Dedifferentiated amniotic fluid mesenchymal stem cell (primary cell): ENCODE data around the gene ERH.
A peak's percentile ranks its signal among the peaks of the same experiment; 100 is the strongest.

Source experiments
- DNase-seq: peaks from one replicate; pipeline ENCODE4 v3.0.0-alpha.2; 2016; ENCODE audit errors: extremely low spot score

Gene ERH

GRCh38 chr14:69355607-69356281 lies 42.4 kb downstream of the ERH start:
- DNase-seq: peak; percentile 66

- DNase-seq: no peak
These were observed 42.9 kb downstream of the ERH start for GRCh38 chr14:69355154-69355597.

GRCh38 chr14:69354383-69355153 lies 43.5 kb downstream of the ERH start:
- no peak for DNase-seq

DNA sequence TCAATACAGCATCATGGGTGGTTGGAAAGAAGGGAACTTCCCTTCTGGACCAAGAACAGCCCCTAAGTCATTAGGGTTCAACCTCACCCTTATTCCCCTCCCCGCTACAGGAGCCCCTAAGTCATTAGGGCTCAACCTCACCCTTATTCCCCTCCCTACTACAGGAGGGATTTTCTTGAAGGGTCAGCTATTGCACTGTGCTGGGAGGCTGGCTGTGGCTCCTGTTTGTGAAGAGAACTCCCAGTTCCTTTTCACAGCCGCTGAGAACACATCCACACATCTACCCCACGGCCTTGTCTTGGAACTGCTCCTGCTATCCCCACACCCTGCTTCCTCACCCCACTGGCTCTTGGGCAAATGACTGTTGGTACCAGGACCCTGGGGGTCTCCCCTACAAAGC lies 44.9 kb downstream of the ERH start:
- no peak for DNase-seq

DNA sequence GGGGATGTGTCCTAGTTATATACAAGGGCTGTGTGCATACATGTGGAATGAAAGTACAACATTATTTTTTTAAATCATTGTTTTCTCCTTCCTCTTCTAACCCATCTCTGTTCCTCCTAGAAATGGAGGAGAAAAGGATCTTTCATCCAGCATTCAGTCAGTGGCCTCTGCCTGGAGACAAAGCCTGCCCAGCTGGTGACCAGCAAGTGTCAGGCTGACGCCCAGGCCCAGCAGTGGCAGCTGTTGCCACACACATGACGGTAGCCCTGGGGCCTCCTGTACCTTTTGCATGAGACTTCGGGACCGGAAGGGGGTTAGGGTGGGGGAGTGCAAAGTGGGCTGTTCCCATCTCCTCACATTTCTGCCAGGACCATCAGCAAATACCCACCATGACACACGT lies 46.2 kb downstream of the ERH start:
- no peak for DNase-seq

DNA sequence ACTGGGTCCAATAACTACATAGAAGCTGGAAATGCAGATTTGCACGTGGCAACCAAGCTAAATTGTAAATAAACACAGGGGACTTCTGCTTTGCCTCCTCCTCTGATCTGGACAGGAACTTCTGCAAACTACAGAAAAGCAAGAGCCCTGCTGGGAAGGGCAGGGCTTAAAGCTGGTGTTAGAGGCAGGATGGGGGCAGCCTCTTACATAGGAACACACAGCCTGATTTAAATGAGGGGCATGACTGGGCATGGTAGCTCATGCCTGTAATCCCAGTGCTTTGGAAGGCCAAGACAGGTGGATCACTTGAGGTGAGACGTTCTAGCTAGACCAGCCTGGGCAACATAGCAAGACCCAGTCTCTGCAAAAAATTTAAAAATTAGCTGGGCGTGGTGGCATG lies 46.7 kb downstream of the ERH start:
- no peak for DNase-seq

DNA sequence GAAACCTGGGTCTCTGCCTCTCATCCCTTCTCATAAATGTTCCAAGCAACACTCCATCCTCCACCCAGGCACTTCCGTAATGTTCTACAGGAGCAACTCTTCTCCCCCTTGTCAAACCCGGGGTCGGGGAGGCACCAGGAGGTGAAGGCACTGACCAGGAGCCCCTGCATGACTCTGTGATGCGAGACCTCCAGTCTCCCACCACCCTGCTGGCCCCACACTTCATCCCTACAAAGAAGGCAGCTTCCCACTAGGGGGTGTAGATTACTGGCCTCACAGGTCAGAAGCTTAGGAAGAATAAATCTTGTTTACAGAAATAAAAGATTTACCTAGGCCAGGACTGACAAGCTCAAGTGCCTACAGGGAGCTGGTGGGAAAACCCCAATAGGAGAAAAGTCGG lies 47.2 kb downstream of the ERH start:
- DNase-seq: no peak

- DNase-seq: no peak
These were observed 48.9 kb downstream of the ERH start for GRCh38 chr14:69349091-69349777.

GRCh38 chr14:69346710-69347109 lies 51.4 kb downstream of the ERH start:
- no peak for DNase-seq

DNA sequence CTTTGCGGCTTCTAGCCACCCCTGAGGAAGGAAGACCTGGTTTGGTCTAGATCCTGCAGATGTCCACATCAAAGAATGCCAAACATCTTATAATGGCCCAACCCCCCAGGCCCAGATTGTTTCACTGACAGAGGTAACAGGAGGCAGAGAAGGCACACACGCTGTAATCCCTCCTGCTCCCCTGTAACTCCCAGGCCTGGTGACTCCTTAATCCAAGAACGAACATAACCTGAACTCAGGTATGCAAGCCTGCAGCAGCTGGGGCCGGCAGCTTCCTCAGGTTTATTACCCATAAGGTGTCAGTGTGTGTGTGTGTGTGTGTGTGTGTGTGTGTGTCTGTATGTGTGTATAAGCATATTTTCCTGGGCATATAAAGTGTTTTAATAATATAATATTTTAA lies 52.7 kb downstream of the ERH start:
- DNase-seq: no peak

- DNase-seq: no peak
These were observed 53.9 kb downstream of the ERH start for GRCh38 chr14:69344171-69344570.

GRCh38 chr14:69342928-69343525 lies 55.1 kb downstream of the ERH start:
- no peak for DNase-seq

DNA sequence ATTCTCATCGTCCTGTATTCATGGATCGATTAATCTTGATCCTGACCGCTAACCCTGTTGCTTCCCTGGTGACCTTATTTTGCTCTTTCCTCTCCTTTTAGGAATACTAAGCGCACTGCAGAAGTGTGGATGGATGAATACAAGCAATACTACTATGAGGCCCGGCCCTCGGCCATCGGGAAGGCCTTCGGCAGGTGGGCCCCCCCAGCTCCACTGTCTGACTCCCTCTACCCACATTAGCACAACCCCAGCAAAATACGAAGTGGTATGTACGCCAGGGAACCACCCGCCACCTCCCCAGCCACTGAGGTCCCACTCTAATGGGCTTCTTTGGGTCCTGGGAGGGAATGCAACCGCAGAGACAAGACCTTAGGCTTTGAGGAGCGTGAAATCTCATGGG lies 58.7 kb downstream of the ERH start:
- DNase-seq: no peak

- no peak for DNase-seq
These were observed 60.1 kb downstream of the ERH start for GRCh38 chr14:69337984-69338383.

- peak; percentile 36 for DNase-seq
These were observed 62.7 kb downstream of the ERH start for GRCh38 chr14:69335371-69335771.

DNA sequence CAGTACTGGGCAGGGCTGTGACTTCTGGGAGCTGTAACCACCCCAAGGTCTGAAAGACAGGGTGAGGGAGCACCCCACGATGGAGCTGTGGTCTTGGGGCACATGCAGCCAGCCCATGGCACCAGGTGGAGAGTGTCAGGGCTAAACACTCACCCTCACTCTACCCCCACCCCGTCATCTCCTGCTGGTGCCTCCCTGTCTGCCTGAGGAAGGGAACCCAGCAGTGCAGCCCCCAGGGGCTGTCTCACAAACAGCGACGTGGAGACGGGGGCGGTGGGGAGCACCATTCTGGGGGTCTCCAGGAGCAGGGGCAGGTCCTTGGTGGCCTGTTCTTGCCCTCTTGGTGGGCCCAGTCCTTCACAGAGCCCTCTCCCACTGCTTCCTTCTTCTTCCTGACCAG lies 63.5 kb downstream of the ERH start:
- no peak for DNase-seq

GRCh38 chr14:69333791-69334337 lies 64.2 kb downstream of the ERH start:
- DNase-seq: no peak

- DNase-seq: no peak
These were observed 65.2 kb downstream of the ERH start for GRCh38 chr14:69332782-69333395.

DNA sequence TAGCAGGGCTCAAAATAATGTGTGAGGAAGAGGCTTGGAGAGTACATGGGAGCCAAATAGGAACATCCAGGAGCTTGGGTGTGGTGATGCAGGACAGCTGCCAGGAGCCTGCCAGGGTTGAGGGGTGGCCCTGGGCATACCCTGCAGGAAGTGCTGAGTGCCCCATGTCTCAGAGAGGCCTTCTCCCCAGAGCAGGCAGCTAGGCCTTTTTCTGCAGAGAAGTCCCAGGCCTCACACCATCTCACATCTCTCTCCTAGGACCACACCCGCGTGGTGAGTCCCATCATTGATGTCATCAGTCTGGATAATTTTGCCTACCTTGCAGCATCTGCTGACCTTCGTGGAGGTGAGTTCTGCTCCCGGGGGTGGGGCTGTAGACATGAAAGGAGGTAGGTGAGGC lies 66.9 kb downstream of the ERH start:
- no peak for DNase-seq
